Left ventricle myocardium inferior (tissue), 1 donor: Measurements from ENCODE around the gene CDK5R1. TPM values are rescaled to one million over a fixed set of nuclear protein-coding genes. Genes with fewer than 3 reads are reported as not detected.

Source experiments
- DNase-seq: peaks from one replicate; pipeline ENCODE4 v3.0.0-alpha.2; 2020
- H3K27ac ChIP-seq: fragments of 200-600 bp; replicated peaks from 2 replicates; pipeline ENCODE4 v1.8.0; 2021
- H3K27me3 ChIP-seq: fragments of 200-600 bp; 2 replicates; pipeline ENCODE4 v1.8.0; 2021; ENCODE audit warnings: low read depth
- H3K36me3 ChIP-seq: fragments of 200-600 bp; 2 replicates; pipeline ENCODE4 v1.8.0; 2021
- H3K4me1 ChIP-seq: fragments of 200-600 bp; 2 replicates; pipeline ENCODE4 v1.8.0; 2021
- H3K4me3 ChIP-seq: fragments of 200-600 bp; 2 replicates; pipeline ENCODE4 v1.8.0; 2021; ENCODE audit warnings: mild to moderate bottlenecking, moderate library complexity
- H3K9me3 ChIP-seq: fragments of 200-600 bp; replicated peaks from 2 replicates; pipeline ENCODE4 v1.8.0; 2021
- intact Hi-C: fragments of 100-400 bp; cut with micrococcal nuclease; formaldehyde crosslinking; loops from one replicate; pipeline ENCODE4 v1.11.0; 2022
- total RNA-seq: library from RNA; stranded (reverse); fragmentation: NEBNext Ultra II Directional; extraction: Animal tissue kit (Norgen Biotek cat#: 25700); gene quantifications from one replicate; pipeline ENCODE4 v1.2.1, GENCODE V29; 2021
- TF ChIP-seq, protein P1 (sequence below): fragments of 200-600 bp; IDR thresholded peaks from 2 replicates; pipeline ENCODE4 v1.8.0; 2021; ENCODE audit warnings: antibody characterized with exemption, mild to moderate bottlenecking, borderline replicate concordance
- donor health status: DM: no; HTN: yes; CAD: no; lungs with severe emphysema.

The CDK5R1 gene
- total RNA-seq, 1 donor from 2014 or later, result 1.5 TPM

DNA sequence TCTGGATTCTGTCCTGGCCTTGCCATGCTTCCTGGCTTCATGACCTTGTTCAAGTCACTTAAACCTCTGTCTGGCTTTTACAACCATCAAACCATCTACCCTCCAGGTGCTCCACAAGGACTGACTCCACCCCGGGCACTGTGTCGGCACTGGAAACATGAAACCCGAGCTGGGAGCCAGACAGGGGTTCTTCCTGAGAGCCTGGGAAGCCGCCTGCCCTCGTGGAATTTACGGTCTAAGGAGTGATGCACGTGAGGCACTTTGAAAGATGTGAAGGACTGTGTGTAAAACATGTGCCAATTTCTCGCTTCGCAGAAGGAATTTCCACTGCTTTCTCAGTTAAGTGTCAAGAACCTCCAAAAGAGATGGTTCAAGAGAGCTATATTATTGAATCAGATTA is 11.6 kb downstream of the CDK5R1 start:
- Histone ChIP-seq H3K9me3 (no peaks in the 10 kb centered on the region), H3K4me1 (peaks cover 32% of the 10 kb centered on the region), H3K36me3 (no peaks in the 10 kb centered on the region), H3K27ac (no peak overlapping the region), H3K27me3 (no peaks in the 10 kb centered on the region), H3K4me3 (no peak overlapping the region)
- intact Hi-C loops, result no loop called here
- DNase-seq, result no peak
- TF ChIP-seq, protein P1, sequence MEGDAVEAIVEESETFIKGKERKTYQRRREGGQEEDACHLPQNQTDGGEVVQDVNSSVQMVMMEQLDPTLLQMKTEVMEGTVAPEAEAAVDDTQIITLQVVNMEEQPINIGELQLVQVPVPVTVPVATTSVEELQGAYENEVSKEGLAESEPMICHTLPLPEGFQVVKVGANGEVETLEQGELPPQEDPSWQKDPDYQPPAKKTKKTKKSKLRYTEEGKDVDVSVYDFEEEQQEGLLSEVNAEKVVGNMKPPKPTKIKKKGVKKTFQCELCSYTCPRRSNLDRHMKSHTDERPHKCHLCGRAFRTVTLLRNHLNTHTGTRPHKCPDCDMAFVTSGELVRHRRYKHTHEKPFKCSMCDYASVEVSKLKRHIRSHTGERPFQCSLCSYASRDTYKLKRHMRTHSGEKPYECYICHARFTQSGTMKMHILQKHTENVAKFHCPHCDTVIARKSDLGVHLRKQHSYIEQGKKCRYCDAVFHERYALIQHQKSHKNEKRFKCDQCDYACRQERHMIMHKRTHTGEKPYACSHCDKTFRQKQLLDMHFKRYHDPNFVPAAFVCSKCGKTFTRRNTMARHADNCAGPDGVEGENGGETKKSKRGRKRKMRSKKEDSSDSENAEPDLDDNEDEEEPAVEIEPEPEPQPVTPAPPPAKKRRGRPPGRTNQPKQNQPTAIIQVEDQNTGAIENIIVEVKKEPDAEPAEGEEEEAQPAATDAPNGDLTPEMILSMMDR, result no peak

DNA sequence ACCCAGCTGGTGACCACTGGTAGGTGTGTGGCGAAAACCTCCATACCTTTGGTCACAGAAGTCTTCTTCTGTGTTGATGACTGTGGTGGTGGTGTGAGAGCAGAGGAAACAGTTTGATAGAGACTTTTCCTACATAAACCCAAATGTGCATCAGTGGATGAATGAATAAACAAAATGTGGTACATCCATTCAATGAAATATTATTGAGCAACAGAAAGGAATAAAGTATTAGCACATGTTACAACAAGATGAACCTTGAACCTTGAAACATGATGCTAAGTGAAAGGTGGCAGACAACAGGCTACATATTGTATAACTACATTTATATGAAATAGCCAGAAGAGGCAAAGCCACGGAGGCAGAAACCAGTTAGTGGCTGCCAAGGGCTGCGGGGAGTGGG is 15.2 kb downstream of the CDK5R1 start:
- Histone ChIP-seq H3K36me3 (no peaks in the 10 kb centered on the region), H3K9me3 (no peaks in the 10 kb centered on the region), H3K27ac (no peak overlapping the region), H3K4me1 (no peaks in the 10 kb centered on the region), H3K4me3 (no peak overlapping the region), H3K27me3 (no peaks in the 10 kb centered on the region)
- intact Hi-C loops, result no loop called here
- TF ChIP-seq, protein P1, result no peak
- DNase-seq, result no peak

DNA sequence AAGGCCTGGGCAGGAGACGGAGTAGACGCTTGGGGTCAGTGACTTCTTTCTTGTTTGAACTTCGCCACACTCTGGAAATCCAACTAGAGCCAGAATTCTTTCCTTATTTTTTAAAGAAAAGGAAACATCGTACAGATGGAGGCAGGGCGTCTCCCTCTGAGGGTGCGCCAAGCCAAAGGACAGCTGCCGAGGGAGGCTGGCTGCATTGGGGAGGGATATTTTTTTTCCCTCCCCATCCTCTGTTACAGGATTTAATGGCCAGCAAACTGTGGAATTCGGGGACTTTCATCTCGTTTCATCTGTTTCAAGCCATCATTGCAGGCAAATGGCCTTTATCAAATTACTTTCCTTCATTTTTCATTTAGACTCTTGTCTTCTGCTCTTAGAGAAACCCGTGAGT is 15.9 kb downstream of the CDK5R1 start:
- intact Hi-C loops, result no loop called here
- Histone ChIP-seq H3K27ac (no peak overlapping the region), H3K9me3 (no peaks in the 10 kb centered on the region), H3K4me1 (no peaks in the 10 kb centered on the region), H3K36me3 (no peaks in the 10 kb centered on the region), H3K4me3 (no peak overlapping the region), H3K27me3 (no peaks in the 10 kb centered on the region)
- DNase-seq, result no peak
- TF ChIP-seq, protein P1, result no peak

DNA sequence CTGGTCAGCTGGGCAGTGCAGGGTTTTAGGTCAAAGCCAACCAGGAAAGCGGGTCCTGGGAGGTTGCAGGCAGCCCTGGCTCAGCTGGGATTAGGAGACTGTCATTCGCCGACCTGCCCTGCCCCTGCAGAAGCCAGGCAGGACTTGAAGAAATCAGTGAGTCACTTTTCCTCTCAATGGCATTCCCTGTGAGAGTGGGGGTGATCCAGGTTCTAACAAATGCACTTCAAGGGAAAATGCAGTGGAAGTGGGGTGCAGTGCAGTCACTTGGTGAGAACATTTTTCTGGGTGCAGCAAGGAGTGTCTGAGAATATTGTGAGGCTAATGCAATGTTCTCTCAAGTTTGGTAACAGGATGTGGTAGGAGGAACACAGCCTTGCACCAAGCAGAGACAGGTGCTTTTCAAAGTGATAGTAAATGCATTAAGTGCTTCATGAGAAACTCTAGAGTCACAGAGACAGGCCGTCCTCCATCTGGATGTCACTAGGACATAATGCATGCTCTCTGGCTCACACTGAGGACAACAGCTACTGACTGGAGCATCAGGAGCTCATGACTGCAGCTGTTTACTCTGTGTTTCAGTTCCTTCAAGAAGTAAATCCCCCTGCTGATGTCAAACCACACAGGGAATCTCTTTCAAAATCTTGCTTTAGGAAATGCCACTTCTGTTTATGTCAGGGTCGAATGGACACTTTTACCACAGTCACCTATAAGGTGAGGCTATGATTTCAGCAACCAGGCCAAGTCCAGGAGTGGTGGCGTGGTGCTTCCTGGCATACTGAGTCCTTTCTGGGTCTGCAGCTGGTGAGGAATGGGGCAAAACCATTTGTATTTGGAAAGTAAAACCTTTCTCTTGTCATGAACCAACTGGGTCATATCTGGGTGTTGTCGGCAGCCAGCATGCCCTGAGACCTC is 16.7 kb downstream of the CDK5R1 start:
- intact Hi-C loops, result no loop called here

DNA sequence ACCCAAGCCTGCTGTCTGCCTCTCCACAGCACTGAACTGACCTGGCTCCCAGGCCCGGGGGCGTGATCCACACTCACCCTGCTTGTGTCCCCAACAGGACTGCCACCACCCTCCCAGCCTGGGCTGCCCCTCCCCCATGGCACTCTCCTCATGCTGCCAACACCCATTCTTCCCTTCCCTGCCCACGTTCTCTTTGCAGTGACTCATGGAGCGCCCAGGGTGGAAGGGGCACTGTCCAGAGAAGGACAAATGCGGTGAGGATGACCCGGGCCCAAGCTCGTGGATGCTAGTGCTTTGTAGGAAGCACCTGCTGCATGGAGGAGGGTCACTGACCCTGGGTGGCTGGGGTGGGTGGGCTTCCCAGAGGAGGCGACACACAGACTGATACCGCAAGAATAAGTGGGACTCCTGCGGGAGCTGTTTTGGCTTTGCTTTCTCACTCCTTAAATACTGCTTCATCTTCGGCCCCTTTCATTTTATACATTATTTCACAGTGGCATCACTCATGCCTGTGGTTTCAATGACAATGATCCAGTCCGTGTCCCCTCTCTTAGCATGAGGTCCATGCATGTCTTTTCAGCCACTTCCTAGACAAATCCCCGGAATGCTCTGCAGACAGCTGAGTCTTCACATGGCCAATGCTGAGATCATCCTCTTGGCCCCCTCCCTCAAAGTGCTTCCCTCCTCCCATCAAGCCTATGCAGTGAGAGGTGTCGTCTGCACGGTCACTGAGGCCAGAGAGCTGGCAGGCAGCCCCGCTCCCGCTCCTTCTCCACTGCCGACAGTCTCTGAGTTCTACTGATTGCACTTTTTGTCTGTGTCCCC is 17.6 kb downstream of the CDK5R1 start:
- intact Hi-C loops, result no loop called here
- DNase-seq, result no peak
- no peaks in the 10 kb centered on the region for H3K27me3 ChIP-seq
- no peak overlapping the region for H3K4me3 ChIP-seq
- no peak overlapping the region for H3K27ac ChIP-seq
- H3K36me3 ChIP-seq, result no peaks in the 10 kb centered on the region
- TF ChIP-seq, protein P1, result no peak
- H3K4me1 ChIP-seq, result no peaks in the 10 kb centered on the region
- H3K9me3 ChIP-seq, result no peaks in the 10 kb centered on the region

More for the DNA sequence above, 16.7 kb downstream of the CDK5R1 start:
- DNase-seq, result no peak
- Histone ChIP-seq H3K9me3 (no peaks in the 10 kb centered on the region), H3K4me1 (no peaks in the 10 kb centered on the region), H3K27me3 (no peaks in the 10 kb centered on the region), H3K36me3 (no peaks in the 10 kb centered on the region), H3K4me3 (no peak overlapping the region), H3K27ac (no peak overlapping the region)
- TF ChIP-seq, protein P1, result no peak
